IMR-90 (cell line): Measurements from ENCODE around the gene KCNQ1.

Experiments
- BHLHE40 ChIP-seq: fragments of 150-350 bp; IDR thresholded peaks from 2 replicates; pipeline ENCODE4 v1.6.1; 2016; ENCODE audit warnings: mild to moderate bottlenecking, low read depth, low read length
- CEBPB ChIP-seq: IDR thresholded peaks from 2 replicates; pipeline ENCODE4 v1.6.1; 2012; ENCODE audit warnings: low read depth, low read length, improper control_type of control experiment
- MAFK ChIP-seq: IDR thresholded peaks from 2 replicates; pipeline ENCODE4 v1.6.1; 2012; ENCODE audit warnings: low read depth, low read length, improper control_type of control experiment
- MAZ ChIP-seq: IDR thresholded peaks from 2 replicates; pipeline ENCODE4 v1.6.1; 2012; ENCODE audit warnings: low read depth, mild to moderate bottlenecking, low read length, improper control_type of control experiment, moderate library complexity, borderline replicate concordance
- MXI1 ChIP-seq: IDR thresholded peaks from 2 replicates; pipeline ENCODE4 v1.6.1; 2012; ENCODE audit warnings: low read depth, mild to moderate bottlenecking, low read length, moderate library complexity, borderline replicate concordance
- POLR2A ChIP-seq: IDR thresholded peaks from 2 replicates; pipeline ENCODE4 v1.6.1; 2012; ENCODE audit warnings: mild to moderate bottlenecking, low read depth, low read length
- RAD21 ChIP-seq: IDR thresholded peaks from 2 replicates; pipeline ENCODE4 v1.6.1; 2012; ENCODE audit warnings: low read length, improper control_type of control experiment
- RFX5 ChIP-seq: IDR thresholded peaks from 2 replicates; pipeline ENCODE4 v1.8.0; 2012; ENCODE audit warnings: low read depth, mild to moderate bottlenecking, low read length, moderate library complexity
- SMC3 ChIP-seq: fragments of 150-350 bp; IDR thresholded peaks from 2 replicates; pipeline ENCODE4 v1.6.1; 2016; ENCODE audit warnings: low read depth, mild to moderate bottlenecking, antibody characterized with exemption, low read length, moderate library complexity
- TF ChIP-seq, protein P1 (sequence below): conservative IDR thresholded peaks from 2 replicates; pipeline ENCODE4 v1.5.1; 2012; ENCODE audit warnings: mild to moderate bottlenecking, low read depth, low read length, improper control_type of control experiment
- TF ChIP-seq, protein P2 (sequence below): fragments of 150-350 bp; IDR thresholded peaks from 2 replicates; pipeline ENCODE4 v1.6.1; 2017; ENCODE audit warnings: mild to moderate bottlenecking, antibody characterized with exemption, low read length, low read depth

DNA sequence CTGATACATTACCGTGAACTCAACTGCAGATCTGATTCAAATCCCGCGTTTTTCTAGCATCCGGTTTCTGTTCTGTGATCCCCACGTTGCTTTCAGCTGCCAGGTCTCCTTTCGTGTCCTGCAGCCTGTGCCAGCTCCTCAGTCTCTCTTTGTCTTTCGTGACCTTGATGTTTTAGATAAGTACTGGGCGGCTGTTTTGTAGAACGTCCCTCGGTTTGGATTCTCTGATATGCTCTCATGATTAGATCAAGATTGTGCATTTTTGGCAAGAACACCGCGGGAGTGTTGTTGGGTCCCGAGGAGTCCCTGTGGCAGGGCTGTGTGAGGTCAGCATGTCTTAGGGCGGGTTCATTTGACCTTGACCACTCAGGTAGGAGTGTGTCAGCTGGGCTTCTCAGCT lies 38.6 kb downstream of the KCNQ1 start:
- TF ChIP-seq, protein P1, sequence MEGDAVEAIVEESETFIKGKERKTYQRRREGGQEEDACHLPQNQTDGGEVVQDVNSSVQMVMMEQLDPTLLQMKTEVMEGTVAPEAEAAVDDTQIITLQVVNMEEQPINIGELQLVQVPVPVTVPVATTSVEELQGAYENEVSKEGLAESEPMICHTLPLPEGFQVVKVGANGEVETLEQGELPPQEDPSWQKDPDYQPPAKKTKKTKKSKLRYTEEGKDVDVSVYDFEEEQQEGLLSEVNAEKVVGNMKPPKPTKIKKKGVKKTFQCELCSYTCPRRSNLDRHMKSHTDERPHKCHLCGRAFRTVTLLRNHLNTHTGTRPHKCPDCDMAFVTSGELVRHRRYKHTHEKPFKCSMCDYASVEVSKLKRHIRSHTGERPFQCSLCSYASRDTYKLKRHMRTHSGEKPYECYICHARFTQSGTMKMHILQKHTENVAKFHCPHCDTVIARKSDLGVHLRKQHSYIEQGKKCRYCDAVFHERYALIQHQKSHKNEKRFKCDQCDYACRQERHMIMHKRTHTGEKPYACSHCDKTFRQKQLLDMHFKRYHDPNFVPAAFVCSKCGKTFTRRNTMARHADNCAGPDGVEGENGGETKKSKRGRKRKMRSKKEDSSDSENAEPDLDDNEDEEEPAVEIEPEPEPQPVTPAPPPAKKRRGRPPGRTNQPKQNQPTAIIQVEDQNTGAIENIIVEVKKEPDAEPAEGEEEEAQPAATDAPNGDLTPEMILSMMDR = no peak
- TF ChIP-seq POLR2A (no peak), SMC3 (no peak), BHLHE40 (no peak), RAD21 (no peak), RFX5 (no peak), CEBPB (no peak), MAZ (no peak), MAFK (no peak), MXI1 (no peak)
- TF ChIP-seq, protein P2, sequence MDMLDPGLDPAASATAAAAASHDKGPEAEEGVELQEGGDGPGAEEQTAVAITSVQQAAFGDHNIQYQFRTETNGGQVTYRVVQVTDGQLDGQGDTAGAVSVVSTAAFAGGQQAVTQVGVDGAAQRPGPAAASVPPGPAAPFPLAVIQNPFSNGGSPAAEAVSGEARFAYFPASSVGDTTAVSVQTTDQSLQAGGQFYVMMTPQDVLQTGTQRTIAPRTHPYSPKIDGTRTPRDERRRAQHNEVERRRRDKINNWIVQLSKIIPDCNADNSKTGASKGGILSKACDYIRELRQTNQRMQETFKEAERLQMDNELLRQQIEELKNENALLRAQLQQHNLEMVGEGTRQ = no peak
